Stimulated activated CD4-positive, alpha-beta T cell treated with anti-CD3 and anti-CD28 coated beads, TNF-alpha, amount 100 ng/mL, for 1 hour (primary cell): ENCODE data around the gene KRTAP10-8.
"Not testable (repeated sequence)": the region's sequence is repeated elsewhere in the genome, so short reads cannot be mapped to it uniquely, and the experiment has no call there.

Experiments
- DNase-seq, 3 donors: peaks; one replicate each; pipeline ENCODE4 v3.0.0-alpha.2; 2020; ENCODE audit warnings: low read depth in 3 of 3, low spot score in 1 of 3

The KRTAP10-8 gene

GRCh38 chr21:44612029-44612486 is at the start of gene KRTAP10-8:
Gene KRTAP10-8, plus strand, starts transcription at chr21:44612079. Its CDS starts 22 bp downstream, at chr21:44612101.
- DNase-seq = no peak

GRCh38 chr21:44564099-44564498 is 47.8 kb upstream of the KRTAP10-8 start:
- DNase-seq = no peak

- no peak for DNase-seq
Measured at GRCh38 chr21:44564886-44565598, 46.8 kb upstream of the KRTAP10-8 start.

- no peak for DNase-seq
Measured at GRCh38 chr21:44566403-44566802, 45.5 kb upstream of the KRTAP10-8 start.

- no peak for DNase-seq
Measured at GRCh38 chr21:44567481-44568171, 44.3 kb upstream of the KRTAP10-8 start.

GRCh38 chr21:44568261-44568660 is 43.6 kb upstream of the KRTAP10-8 start:
- DNase-seq = no peak

GRCh38 chr21:44568667-44569556 is 43.0 kb upstream of the KRTAP10-8 start:
- no peak for DNase-seq

GRCh38 chr21:44569861-44570517 is 41.9 kb upstream of the KRTAP10-8 start:
- no peak for DNase-seq

- DNase-seq = no peak
Measured at GRCh38 chr21:44571296-44571695, 40.6 kb upstream of the KRTAP10-8 start.

- no peak for DNase-seq
Measured at GRCh38 chr21:44571844-44572782, 39.8 kb upstream of the KRTAP10-8 start.

- DNase-seq = no peak
Measured at GRCh38 chr21:44572959-44573583, 38.8 kb upstream of the KRTAP10-8 start.

- DNase-seq = not testable (repeated sequence)
Measured at GRCh38 chr21:44573630-44574456, 38.0 kb upstream of the KRTAP10-8 start, which contains the start of gene KRTAP10-4. Gene KRTAP10-4, plus strand, starts transcription at chr21:44573729. Its CDS starts 30 bp downstream, at chr21:44573759.

GRCh38 chr21:44574457-44575306 is 37.2 kb upstream of the KRTAP10-8 start:
- DNase-seq = no peak

GRCh38 chr21:44575307-44576024 is 36.4 kb upstream of the KRTAP10-8 start:
- no peak for DNase-seq

- no peak for DNase-seq
Measured at GRCh38 chr21:44576025-44576420, 35.9 kb upstream of the KRTAP10-8 start.

GRCh38 chr21:44578371-44579055 is 33.4 kb upstream of the KRTAP10-8 start:
- no peak for DNase-seq
